NT2/D1 (cell line): ENCODE data around the gene SRP54.

Experiments
- SUZ12 ChIP-seq: IDR thresholded peaks from 2 replicates; pipeline ENCODE4 v1.6.1; 2011; ENCODE audit not compliant: insufficient read length, insufficient read depth; ENCODE audit errors: extremely low read depth
- YY1 ChIP-seq: IDR thresholded peaks from 2 replicates; pipeline ENCODE4 v1.6.1; 2011; ENCODE audit not compliant: insufficient read length, insufficient read depth
- ZNF274 ChIP-seq: IDR thresholded peaks from 2 replicates; pipeline ENCODE4 v1.6.1; 2011; ENCODE audit warnings: mild to moderate bottlenecking, low read depth, low read length

- TF ChIP-seq YY1 (no peak), ZNF274 (no peak), SUZ12 (no peak)
These were observed 45.6 kb downstream of the SRP54 start for GRCh38 chr14:35028435-35028834.
